GM12873 (cell line): ENCODE results near the gene DNM1.

ENCODE experiments used
- TF ChIP-seq, protein P1 (sequence below): IDR thresholded peaks from 2 replicates; pipeline ENCODE4 v1.5.1; 2012; ENCODE audit warnings: low read depth, mild to moderate bottlenecking, moderate library complexity, low read length, control low read depth; ENCODE audit not compliant: insufficient read depth; ENCODE audit errors: missing control alignments

The DNM1 gene

DNA sequence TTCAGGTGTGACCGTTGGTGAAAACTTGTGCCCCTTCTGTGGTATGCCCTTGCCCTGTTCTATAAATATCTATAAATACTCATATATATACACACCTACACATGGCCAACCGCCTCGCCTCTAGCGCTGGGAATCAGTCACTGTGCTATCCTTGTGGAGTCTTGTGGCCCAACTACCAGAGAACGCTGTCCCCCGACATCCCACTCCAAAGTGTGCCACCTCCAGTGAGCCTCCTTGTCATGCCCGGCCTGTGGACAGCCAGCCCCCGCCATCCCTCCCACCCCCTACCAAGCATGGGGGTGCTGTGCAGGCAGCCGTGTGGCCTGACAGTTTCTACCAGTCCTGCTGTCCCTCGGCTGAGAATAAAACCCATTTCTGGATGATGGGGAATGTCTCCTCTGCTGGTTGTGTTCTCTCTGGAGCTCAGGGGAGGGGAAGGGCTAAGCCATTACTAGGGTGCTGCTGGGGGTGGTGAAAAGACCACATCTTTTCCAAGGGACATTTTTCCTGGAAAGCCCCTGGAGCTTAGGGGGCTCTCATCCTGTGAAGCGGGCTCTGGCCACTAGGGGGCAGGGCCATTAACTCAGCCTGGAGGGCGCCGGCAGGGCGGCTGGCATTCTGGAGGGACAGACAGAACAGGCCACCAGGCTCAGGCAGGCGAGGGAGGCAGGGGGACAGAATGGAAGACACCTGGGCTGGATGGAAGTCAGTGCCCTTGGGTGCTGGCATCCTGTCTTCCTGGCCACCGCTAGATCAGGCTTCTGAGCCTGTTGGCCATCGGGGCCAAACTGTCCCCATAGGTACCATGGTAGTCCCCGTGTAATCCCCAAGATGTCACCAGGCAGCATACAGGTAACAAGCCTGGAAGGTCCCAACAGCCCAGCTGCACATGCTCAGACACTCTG, 51.9 kb downstream of the DNM1 start:
- TF ChIP-seq, protein P1, sequence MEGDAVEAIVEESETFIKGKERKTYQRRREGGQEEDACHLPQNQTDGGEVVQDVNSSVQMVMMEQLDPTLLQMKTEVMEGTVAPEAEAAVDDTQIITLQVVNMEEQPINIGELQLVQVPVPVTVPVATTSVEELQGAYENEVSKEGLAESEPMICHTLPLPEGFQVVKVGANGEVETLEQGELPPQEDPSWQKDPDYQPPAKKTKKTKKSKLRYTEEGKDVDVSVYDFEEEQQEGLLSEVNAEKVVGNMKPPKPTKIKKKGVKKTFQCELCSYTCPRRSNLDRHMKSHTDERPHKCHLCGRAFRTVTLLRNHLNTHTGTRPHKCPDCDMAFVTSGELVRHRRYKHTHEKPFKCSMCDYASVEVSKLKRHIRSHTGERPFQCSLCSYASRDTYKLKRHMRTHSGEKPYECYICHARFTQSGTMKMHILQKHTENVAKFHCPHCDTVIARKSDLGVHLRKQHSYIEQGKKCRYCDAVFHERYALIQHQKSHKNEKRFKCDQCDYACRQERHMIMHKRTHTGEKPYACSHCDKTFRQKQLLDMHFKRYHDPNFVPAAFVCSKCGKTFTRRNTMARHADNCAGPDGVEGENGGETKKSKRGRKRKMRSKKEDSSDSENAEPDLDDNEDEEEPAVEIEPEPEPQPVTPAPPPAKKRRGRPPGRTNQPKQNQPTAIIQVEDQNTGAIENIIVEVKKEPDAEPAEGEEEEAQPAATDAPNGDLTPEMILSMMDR = peak; percentile 91

GRCh38 chr9:128257086-128257825, 54.1 kb downstream of the DNM1 start:
- TF ChIP-seq, protein P1 = no peak

DNA sequence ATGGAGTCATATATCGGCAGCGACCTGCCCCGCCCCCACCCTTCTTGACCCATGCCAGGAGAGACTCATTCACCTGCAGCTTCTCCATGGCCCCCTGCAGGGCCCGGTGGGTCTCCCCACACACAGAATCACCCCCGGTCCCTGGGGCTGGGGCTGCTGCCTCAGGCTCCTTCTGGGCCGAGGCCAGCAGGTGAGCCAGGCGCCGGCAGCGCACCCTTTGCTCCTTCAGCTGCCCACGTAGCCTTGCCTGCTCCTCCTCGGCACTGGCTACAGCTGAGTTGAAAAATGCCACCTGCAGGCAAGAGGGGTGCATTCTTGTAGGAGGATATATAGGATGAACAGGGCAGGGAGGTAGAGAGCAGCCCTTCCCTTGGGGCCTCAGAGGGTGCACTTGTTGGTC, 54.7 kb downstream of the DNM1 start:
- TF ChIP-seq, protein P1 = no peak

GRCh38 chr9:128258326-128258725, 55.1 kb downstream of the DNM1 start:
- TF ChIP-seq, protein P1 = no peak

- TF ChIP-seq, protein P1 = no peak
Measured at GRCh38 chr9:128259156-128259555, 56.0 kb downstream of the DNM1 start.

GRCh38 chr9:128260340-128260739, 57.2 kb downstream of the DNM1 start:
- TF ChIP-seq, protein P1 = no peak

DNA sequence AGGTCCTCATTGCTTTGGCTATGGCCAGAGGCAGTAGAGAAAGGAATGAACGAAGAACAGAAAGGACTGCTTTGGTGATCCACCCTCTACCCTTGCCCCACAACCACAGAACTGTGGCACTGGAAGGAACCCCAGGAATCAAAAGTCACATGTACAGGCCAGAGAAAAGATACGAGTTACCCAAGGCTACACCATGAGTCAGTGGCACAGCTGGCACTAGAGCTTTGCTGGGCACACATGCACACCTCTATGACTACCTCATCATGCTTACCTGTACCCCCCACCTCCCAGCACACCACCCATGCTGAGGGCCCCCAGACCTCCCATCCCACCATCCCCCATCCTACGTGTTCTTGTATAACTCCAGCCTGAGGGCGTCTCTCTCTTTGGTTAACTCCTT, 59.5 kb downstream of the DNM1 start:
- TF ChIP-seq, protein P1 = no peak
